Motor neuron (in vitro differentiated cells): ENCODE data around the gene TMEM9. TPM values are rescaled to one million over a fixed set of nuclear protein-coding genes. Genes with fewer than 3 reads are reported as not detected.

Source experiments
- ATAC-seq, 8 experiments: fragments of 200-7000 bp; cut with Tn5 transposase; replicated peaks in 6 of 8; 2 replicates each; pipeline ENCODE4 v1.8.0; 2021; ENCODE audit warnings: mild to moderate bottlenecking in 8 of 8, moderate library complexity in 8 of 8
- H3K27ac ChIP-seq, 2 donors: fragments of 250-450 bp; sonication (Bioruptor Pico); 2 replicates each; pipeline ENCODE4 v1.9.0; 2021; ENCODE audit warnings: antibody characterized with exemption in 2 of 2, mild to moderate bottlenecking in 2 of 2, moderate library complexity in 1 of 2
- H3K4me1 ChIP-seq, 2 donors: fragments of 250-450 bp; sonication (Bioruptor Pico); replicated peaks in 1 of 2; 2 replicates each; pipeline ENCODE4 v1.6.1; 2021; ENCODE audit warnings: antibody characterized with exemption in 2 of 2, mild to moderate bottlenecking in 2 of 2, moderate library complexity in 1 of 2
- H3K4me3 ChIP-seq, 5 donors: fragments of 250-450 bp; sonication (Bioruptor Pico); 2 replicates each; pipeline ENCODE4 v1.9.0; 2021; ENCODE audit warnings: antibody characterized with exemption in 5 of 5, mild to moderate bottlenecking in 5 of 5, moderate library complexity in 4 of 5
- whole genome bisulfite sequencing, 10 experiments: fragments of 450-650 bp; shearing (Covaris generic); methylation state at CpG; one replicate each; pipeline ENCODE4 v1.0.0; 2022; 5-methylcytosine and 5-hydroxymethylcytosine counted together
- in situ Hi-C, 9 experiments: fragments of 400-800 bp; cut with MboI; loops; one replicate each; pipeline ENCODE4 v1.15.0; 2021; ENCODE audit warnings: low sequenced_read_pairs in 9 of 9, low pct_unique_long_range_greater_than_20kb in 2 of 9; ENCODE audit not compliant: unreplicated experiment in 9 of 9
- total RNA-seq, 8 experiments: library from RNA; unstranded; fragments of 300-600 nt; gene quantifications; 2 replicates each; pipeline versions ENCODE4 v1.2.3 to v1.2.4, GENCODE V29; 2022

TMEM9 gene
- total RNA-seq, 8 experiments from 2014 or later, result 51.3 to 165 (median 123) TPM

GRCh38 chr1:201141418-201141817 is 12.9 kb downstream of the TMEM9 start:
- H3K4me3 ChIP-seq, result no peak overlapping the region
- no peak overlapping the region for H3K27ac ChIP-seq
- in situ Hi-C loops, result no loop called here
- no peaks in the 10 kb centered on the region for H3K4me1 ChIP-seq
- WGBS, 10 experiments, result 92 to 100% (median 98%) methylated on average over 2 to 4 of the region's 5 CpGs; no CpG with 5 or more reads in 6 of the 10 experiments
- ATAC-seq, result no peak

- WGBS, 10 experiments, result 87 to 100% (median 94%) methylated on average over 1 to 8 of the region's 8 CpGs; no CpG with 5 or more reads in 4 of the 10 experiments
- Histone ChIP-seq H3K4me1 (no peaks in the 10 kb centered on the region), H3K27ac (no peak overlapping the region), H3K4me3 (no peak overlapping the region)
- ATAC-seq, result no peak
- in situ Hi-C loops, result no loop called here
These were observed 13.4 kb downstream of the TMEM9 start for GRCh38 chr1:201140941-201141260.

- no peaks in the 10 kb centered on the region for H3K4me1 ChIP-seq
- H3K4me3 ChIP-seq, result no peak overlapping the region
- H3K27ac ChIP-seq, result no peak overlapping the region
- in situ Hi-C loops, result no loop called here
- ATAC-seq, result no peak
- 67 to 100% (median 82%) methylated on average over 1 to 8 of the region's 10 CpGs; no CpG with 5 or more reads in 2 of the 10 experiments for WGBS, 10 experiments
These were observed 13.9 kb downstream of the TMEM9 start for GRCh38 chr1:201140235-201140940.

DNA sequence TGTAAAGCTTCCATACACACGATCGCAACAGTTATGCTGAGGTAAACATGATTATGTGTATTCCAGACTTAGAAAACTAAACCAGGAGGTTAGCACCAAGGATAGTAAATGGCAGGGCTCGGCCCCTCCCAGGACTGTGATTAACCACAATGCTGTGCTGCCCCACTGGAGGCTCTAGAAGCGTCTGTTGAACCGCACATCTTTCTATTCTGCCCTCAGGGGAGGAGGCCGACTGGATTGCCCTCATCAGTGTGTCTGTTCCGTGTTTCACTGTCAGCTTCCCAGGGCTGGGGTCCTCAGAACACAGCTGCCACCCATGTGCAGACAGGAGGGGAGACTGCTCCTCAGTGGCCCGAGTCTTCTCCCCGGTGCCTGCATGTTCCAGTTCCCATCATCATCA is 14.5 kb downstream of the TMEM9 start:
- 87 to 100% (median 97%) methylated on average over 1 to 9 of the region's 9 CpGs; no CpG with 5 or more reads in 3 of the 10 experiments for WGBS, 10 experiments
- no peak overlapping the region for H3K4me3 ChIP-seq
- no peaks in the 10 kb centered on the region for H3K4me1 ChIP-seq
- H3K27ac ChIP-seq, result no peak overlapping the region
- in situ Hi-C loops, result no loop called here
- ATAC-seq, result no peak

DNA sequence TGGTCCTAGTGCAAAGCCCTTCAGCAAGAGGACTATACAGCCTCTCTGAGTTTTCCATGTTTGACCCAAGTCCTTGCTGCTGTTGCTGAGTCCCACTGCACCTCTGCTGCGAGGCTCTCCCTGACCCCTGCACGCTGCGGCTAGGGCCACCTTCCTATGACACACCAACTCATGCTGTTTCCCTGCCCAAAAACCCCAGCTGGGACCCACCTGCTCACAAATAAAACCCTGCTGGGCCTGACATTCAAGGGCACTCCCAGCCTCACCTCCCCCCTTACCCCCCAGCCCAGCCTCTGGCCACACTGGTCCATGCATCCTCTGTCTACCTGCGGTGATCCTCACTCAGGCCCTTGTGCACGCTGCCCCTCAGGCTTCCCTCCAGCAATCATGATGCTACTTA is 15.0 kb downstream of the TMEM9 start:
- in situ Hi-C loops, result no loop called here

GRCh38 chr1:201138311-201138840 is 15.9 kb downstream of the TMEM9 start:
- WGBS, 10 experiments, result 20 to 100% (median 89%) methylated on average over 1 to 5 of the region's 6 CpGs; no CpG with 5 or more reads in 5 of the 10 experiments
- Histone ChIP-seq H3K27ac (no peak overlapping the region), H3K4me3 (no peak overlapping the region), H3K4me1 (no peaks in the 10 kb centered on the region)
- no peak for ATAC-seq
- in situ Hi-C loops, result no loop called here

More for the DNA sequence above, 15.0 kb downstream of the TMEM9 start:
- Histone ChIP-seq H3K27ac (no peak overlapping the region), H3K4me1 (no peaks in the 10 kb centered on the region), H3K4me3 (no peak overlapping the region)
- 92 to 100% (median 100%) methylated on average over 1 to 5 of the region's 5 CpGs; no CpG with 5 or more reads in 5 of the 10 experiments for WGBS, 10 experiments
- ATAC-seq, result no peak

- H3K27ac ChIP-seq, result no peak overlapping the region
- H3K4me1 ChIP-seq, result no peaks in the 10 kb centered on the region
- H3K4me3 ChIP-seq, result no peak overlapping the region
- 0 to 100% (median 92%) methylated on average over 1 to 4 of the region's 6 CpGs; no CpG with 5 or more reads in 4 of the 10 experiments for WGBS, 10 experiments
- in situ Hi-C loops, result no loop called here
- ATAC-seq, result peak in 7 of 8 experiments; percentile 17 to 79 (median 70)
These were observed 16.5 kb downstream of the TMEM9 start for GRCh38 chr1:201137579-201138310.

DNA sequence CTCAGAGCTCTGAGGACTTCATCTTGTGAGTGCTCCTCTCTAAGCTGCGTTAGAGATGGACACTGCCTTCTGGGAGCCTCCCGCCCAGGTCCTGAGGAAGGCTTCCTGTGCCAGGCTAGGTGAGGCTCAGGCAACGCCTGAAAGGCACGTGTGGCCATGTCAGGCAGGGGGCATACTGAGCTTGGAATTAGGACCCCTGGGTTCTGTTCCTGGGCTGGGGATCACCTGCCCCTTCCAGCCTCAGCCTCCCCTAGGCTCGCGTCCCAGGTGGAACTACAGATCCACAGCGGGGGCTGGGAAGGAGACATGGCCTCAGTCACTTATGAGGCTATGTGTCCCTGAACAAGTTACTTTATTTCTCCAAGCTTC is 17.3 kb downstream of the TMEM9 start:
- 90 to 100% (median 100%) methylated on average over 2 to 7 of the region's 7 CpGs; no CpG with 5 or more reads in 5 of the 10 experiments for WGBS, 10 experiments
- in situ Hi-C loops, result no loop called here
- Histone ChIP-seq H3K27ac (no peak overlapping the region), H3K4me3 (no peak overlapping the region), H3K4me1 (no peaks in the 10 kb centered on the region)
- no peak for ATAC-seq

DNA sequence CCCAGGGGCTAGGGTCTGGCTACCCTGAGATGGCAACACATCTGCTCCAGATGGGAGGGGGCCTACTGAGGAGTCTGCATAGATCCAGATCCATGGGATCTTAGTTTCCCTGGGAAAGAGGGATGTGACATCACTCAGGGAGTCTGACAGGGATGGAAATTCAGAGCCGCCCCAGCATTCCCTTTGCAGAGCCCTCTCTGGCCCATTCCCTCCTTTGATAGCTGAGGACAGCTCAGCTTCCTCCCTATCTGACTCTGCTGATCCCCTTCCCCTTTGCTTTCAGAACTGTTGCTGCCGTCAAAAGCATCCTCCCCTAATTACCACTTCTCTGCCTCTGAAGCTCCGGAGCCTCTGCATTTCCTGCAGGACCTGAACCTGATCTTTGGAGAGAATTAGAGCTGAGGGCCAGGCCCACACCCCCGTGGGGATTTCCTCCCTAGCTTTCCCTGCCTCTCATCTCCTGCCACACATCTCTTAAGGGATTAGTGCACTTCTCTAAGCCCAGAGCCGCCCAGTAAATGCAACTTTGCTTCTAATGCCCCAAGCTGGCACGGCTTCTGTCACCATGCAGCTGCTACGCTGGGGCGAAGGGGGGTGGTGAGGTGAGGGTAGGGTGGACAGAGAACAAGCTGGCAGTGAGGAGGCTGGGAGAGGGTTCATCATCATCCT is 17.8 kb downstream of the TMEM9 start:
- ATAC-seq, result no peak
- WGBS, 10 experiments, result 40 to 100% (median 84%) methylated on average over 1 to 6 of the region's 8 CpGs; no CpG with 5 or more reads in 2 of the 10 experiments
- Histone ChIP-seq H3K4me1 (no peaks in the 10 kb centered on the region), H3K4me3 (no peak overlapping the region), H3K27ac (no peak overlapping the region)
- in situ Hi-C loops, result no loop called here

GRCh38 chr1:201134405-201134804 is 19.9 kb downstream of the TMEM9 start:
- ATAC-seq, result no peak
- H3K4me3 ChIP-seq, result no peak overlapping the region
- WGBS, 10 experiments, result 89 to 100% (median 97%) methylated on average over 2 to 6 of the region's 6 CpGs; no CpG with 5 or more reads in 3 of the 10 experiments
- in situ Hi-C loops, result no loop called here
- no peaks in the 10 kb centered on the region for H3K4me1 ChIP-seq
- H3K27ac ChIP-seq, result no peak overlapping the region

DNA sequence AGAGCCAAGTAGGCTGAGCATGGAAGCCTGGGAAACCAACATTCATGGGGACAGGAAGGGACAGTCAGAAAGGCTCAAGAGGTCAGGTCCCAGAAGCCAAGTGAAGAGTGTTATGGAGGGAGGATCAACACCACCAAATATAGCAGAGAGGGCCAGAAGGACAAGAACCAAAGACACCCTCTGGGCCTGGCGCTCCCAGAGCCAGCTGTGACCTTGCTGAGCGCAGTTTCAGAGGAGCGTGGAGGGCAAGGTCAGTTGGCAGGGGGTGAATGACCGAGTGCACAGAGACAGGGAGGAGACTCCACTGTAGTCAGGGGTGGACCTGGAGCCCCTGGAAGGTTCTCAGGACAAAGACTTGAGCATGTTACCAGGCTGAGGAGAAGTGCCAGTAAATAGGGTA is 22.9 kb downstream of the TMEM9 start:
- WGBS, 10 experiments, result 49 to 100% (median 84%) methylated on average over 1 to 4 of the region's 4 CpGs; no CpG with 5 or more reads in 4 of the 10 experiments

DNA sequence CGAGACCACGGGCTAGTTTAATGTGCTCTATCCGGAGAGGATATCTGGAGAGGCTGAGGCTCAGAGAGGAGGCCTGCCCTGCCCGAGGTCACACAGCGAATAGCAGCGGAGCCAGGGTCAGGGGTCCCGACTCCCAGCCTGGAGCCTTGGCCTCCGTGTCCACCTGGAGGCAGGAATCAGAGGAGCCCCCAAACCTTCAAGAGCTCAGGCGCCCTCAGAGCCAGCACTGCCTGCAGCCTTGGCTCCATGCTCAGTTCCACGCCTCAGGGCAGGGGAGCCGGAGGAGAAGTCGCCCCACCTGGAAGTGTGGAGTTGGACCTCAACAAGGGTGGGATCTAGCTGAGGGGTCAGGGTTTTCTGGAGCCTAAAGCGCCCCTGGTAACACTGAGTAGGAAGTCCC is 25.3 kb downstream of the TMEM9 start:
- WGBS, 10 experiments, result 33 to 100% (median 89%) methylated on average over 1 to 13 of the region's 13 CpGs; no CpG with 5 or more reads in 2 of the 10 experiments
- Histone ChIP-seq H3K4me3 (no peak overlapping the region), H3K27ac (no peak overlapping the region), H3K4me1 (no peaks in the 10 kb centered on the region)
- ATAC-seq, result no peak
- in situ Hi-C loops, result no loop called here

More for the DNA sequence above, 22.9 kb downstream of the TMEM9 start:
- no peak overlapping the region for H3K27ac ChIP-seq
- H3K4me1 ChIP-seq, result no peaks in the 10 kb centered on the region
- H3K4me3 ChIP-seq, result no peak overlapping the region
- in situ Hi-C loops, result no loop called here
- ATAC-seq, result no peak

- 17 to 100% (median 90%) methylated on average over 1 to 9 of the region's 9 CpGs for WGBS, 10 experiments
- H3K4me3 ChIP-seq, result no peak overlapping the region
- H3K4me1 ChIP-seq, result no peaks in the 10 kb centered on the region
- peak in 2 of 8 experiments; percentile 4 to 17 for ATAC-seq
- no peak overlapping the region for H3K27ac ChIP-seq
- in situ Hi-C loops, result no loop called here
These were observed 25.8 kb downstream of the TMEM9 start for GRCh38 chr1:201128476-201128875.
